Ectodermal cell (in vitro differentiated cells): ENCODE data around the gene ORC3.
"Not testable (repeated sequence)": the region's sequence is repeated elsewhere in the genome, so short reads cannot be mapped to it uniquely, and the experiment has no call there.

Experiments
- H3K27ac ChIP-seq: 2 replicates; pipeline ENCODE4 v1.7.0; 2013; ENCODE audit warnings: mild to moderate bottlenecking, low read depth, low read length; ENCODE audit not compliant: insufficient read depth, poor library complexity, severe bottlenecking
- H3K27me3 ChIP-seq: 2 replicates; pipeline ENCODE4 v1.7.0; 2013; ENCODE audit warnings: mild to moderate bottlenecking, low read length; ENCODE audit not compliant: insufficient read depth, control insufficient read depth, poor library complexity, severe bottlenecking
- H3K36me3 ChIP-seq: one replicate; pipeline ENCODE4 v1.7.0; 2013; ENCODE audit warnings: low read length; ENCODE audit not compliant: control insufficient read depth, insufficient read depth
- H3K4me1 ChIP-seq: one replicate; pipeline ENCODE4 v1.7.0; 2013; ENCODE audit warnings: low read length; ENCODE audit not compliant: control insufficient read depth, insufficient read depth
- H3K4me3 ChIP-seq: 2 replicates; pipeline ENCODE4 v1.7.0; 2013; ENCODE audit warnings: low read depth, low read length, control low read depth; ENCODE audit not compliant: insufficient read depth
- H3K9me3 ChIP-seq: 2 replicates; pipeline ENCODE4 v1.7.0; 2013; ENCODE audit warnings: mild to moderate bottlenecking, low read length, moderate library complexity; ENCODE audit not compliant: control insufficient read depth
- WGBS, 2 experiments: methylation state at CpG; one replicate each; pipeline ENCODE4 v1.1.7; 2013; ENCODE audit warnings: missing lambda C conversion rate in 2 of 2; 5-methylcytosine and 5-hydroxymethylcytosine counted together

ORC3 gene

DNA sequence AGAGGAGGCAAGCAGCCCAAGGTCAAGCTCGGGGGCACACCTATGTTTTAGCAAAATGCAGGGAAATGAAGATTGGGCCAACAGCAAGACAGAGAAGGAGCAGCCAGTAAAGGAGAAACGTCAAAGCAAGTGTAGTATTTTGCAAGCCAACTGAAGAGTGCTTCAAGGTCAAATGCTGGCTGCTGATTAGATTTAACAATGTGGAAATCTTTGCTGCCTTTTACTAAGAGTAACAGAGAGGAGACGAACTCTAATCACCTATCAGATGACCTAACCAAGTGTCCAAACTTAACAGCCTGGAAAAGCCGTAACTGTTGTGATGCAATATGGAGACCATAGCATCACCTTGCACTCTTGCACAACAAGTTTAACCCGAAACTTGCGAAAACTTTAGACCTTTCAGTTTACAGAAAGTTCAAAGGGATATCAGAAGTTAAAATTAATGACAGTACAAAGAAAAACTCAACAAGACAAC lies 81.7 kb downstream of the ORC3 start:
- Histone ChIP-seq H3K9me3 (no peaks in the 10 kb centered on the region), H3K36me3 (peaks cover 12% of the 10 kb centered on the region), H3K4me1 (peaks cover 4% of the 10 kb centered on the region), H3K4me3 (no peak overlapping the region), H3K27me3 (no peaks in the 10 kb centered on the region), H3K27ac (no peak overlapping the region)
- 90 to 93% methylated on average over 5 to 6 of the region's 6 CpGs for WGBS, 2 experiments

DNA sequence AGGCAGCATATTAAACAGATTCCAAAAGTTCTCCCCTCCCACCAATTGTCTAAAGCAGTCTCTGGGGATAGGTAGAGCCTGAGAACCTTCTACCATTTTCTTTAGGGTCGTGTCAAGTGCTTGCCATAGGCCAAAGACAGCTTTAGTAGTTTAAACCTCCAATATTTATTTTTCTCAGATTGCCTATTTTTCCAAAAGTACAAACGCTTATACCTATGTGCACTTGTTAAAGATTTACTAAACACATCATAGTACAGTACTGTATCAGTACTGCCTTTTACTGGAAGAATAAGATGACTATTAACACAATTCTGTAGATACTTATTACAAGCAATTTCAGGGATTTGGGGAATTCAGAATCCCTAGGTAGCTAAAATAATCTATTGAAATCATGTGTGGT lies 82.7 kb downstream of the ORC3 start:
- peaks cover 15% of the 10 kb centered on the region for H3K36me3 ChIP-seq
- WGBS, 2 experiments, result 93 to 98% methylated on average over 2 of the region's 2 CpGs

DNA sequence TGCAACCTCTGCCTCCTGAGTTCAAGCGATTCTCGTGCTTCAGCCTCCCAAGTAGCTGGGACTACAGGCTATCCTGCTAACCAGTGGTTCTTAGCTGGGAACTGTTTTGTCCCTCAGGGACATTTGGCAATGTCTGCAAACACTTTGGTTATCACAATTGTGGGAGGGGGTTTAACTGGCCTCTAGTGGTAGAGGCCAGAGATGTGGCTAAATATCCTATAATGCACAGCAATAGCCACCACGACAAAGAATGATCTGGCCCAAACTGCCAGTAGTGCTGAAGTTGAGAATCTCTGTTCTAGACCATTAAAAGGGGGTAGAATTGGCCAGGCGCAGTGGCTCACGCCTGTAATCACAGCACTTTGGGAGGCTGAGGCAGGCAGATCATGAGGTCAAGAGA lies 83.3 kb downstream of the ORC3 start:
- peaks cover 4% of the 10 kb centered on the region for H3K4me1 ChIP-seq
- no peak overlapping the region for H3K27ac ChIP-seq
- H3K27me3 ChIP-seq, result no peaks in the 10 kb centered on the region
- peaks cover 21% of the 10 kb centered on the region for H3K36me3 ChIP-seq
- H3K9me3 ChIP-seq, result no peaks in the 10 kb centered on the region
- H3K4me3 ChIP-seq, result no peak overlapping the region
- 91 to 95% methylated on average over 5 of the region's 5 CpGs for WGBS, 2 experiments

More for the DNA sequence above, 82.7 kb downstream of the ORC3 start:
- H3K4me1 ChIP-seq, result peaks cover 4% of the 10 kb centered on the region
- no peak overlapping the region for H3K27ac ChIP-seq
- H3K4me3 ChIP-seq, result no peak overlapping the region
- no peaks in the 10 kb centered on the region for H3K27me3 ChIP-seq
- H3K9me3 ChIP-seq, result no peaks in the 10 kb centered on the region

DNA sequence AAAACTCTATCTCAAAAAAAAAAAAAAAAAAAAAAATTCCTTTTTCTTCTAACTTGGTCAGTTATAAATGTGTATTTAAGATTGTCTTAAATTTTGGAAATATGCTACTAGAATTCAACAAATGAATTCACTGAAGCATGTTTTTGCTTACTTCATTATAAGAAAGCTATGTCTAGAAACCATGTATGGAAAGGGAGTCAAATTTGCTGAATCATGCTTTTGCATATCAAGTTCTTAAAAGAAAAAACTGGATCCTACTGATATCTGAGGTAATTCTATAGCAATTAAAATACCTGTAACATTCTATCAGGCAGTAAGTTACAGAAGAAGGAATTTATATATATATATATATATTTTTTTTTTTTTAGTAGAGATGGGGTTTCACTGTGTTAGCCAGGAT lies 84.4 kb downstream of the ORC3 start:
- H3K9me3 ChIP-seq, result no peaks in the 10 kb centered on the region
- peaks cover 4% of the 10 kb centered on the region for H3K4me1 ChIP-seq
- H3K4me3 ChIP-seq, result no peak overlapping the region
- no peak overlapping the region for H3K27ac ChIP-seq
- no peaks in the 10 kb centered on the region for H3K27me3 ChIP-seq
- peaks cover 21% of the 10 kb centered on the region for H3K36me3 ChIP-seq

DNA sequence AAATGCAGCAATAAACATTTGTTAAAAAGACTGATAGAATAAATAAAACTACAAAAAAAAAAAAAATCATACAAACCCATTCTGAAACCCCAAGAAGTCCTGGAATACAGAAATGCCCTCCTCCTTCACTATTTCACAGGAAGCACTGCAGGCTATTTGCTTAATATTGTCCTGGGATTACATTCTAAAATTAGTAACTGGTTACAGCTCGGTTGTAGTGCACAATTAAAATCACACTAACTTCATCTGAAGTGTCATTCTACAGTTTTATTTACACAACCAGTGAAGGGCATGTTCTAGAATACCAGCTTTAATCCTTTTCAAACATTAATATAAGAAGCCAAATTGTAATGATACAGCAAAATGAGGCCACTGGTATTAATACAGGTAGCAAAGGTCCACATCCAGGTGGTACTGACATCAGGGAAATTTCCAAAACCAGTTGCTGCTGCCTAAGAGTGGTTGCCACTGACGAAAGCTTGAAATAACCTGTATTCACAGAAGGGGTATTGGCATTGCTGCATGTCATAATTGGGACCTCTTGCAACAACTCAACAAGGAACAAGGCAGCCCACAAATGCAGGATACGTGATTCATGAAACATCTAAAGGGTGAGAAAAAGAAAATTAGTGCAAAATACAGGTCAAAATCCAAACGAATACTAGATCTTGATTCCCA lies 85.2 kb downstream of the ORC3 start:
- Histone ChIP-seq H3K4me1 (peaks cover 4% of the 10 kb centered on the region), H3K27ac (no peak overlapping the region), H3K27me3 (no peaks in the 10 kb centered on the region), H3K36me3 (peaks cover 18% of the 10 kb centered on the region), H3K4me3 (no peak overlapping the region), H3K9me3 (no peaks in the 10 kb centered on the region)
- WGBS, 2 experiments, result 93 to 95% methylated on average over 4 of the region's 4 CpGs

DNA sequence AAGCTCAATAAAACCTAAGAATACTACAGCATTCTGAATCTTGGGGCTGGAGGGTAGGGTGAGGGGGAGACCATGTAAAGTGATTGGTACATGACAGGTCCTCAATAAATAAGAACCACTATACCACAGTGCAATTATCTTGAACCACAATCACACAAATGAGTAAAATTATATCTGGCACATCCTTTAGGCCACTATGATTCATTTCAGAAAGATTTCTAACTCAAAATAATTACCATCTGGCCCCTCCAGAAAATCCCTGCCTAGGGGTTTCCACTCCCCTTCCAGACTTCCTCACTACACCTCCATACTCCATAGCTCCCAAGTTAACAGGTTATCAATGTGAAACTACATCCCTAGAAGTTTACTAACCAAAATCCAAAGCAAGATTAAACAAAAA lies 92.4 kb downstream of the ORC3 start:
- H3K4me1 ChIP-seq, result no peaks in the 10 kb centered on the region
- H3K9me3 ChIP-seq, result no peaks in the 10 kb centered on the region
- peaks cover 8% of the 10 kb centered on the region for H3K36me3 ChIP-seq
- H3K27ac ChIP-seq, result no peak overlapping the region
- H3K4me3 ChIP-seq, result no peak overlapping the region
- H3K27me3 ChIP-seq, result no peaks in the 10 kb centered on the region

DNA sequence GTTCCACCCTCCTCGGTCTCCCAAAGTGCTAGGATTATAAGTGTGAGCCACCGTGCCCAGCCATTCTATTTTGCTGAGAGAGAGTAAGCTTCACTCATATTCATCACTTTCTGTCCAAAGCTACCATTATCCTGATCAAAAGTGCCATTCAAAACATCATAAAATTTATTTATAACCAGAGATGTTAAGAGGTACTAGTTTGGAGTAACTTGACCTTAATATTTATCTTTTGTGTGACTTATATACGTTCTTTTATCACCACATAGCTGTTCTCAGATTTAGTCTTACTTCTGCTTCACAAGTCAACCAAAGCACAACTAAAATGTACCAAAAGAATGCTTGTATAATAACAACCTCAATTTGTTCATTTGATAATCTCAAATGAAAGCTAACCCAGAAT lies 94.0 kb downstream of the ORC3 start:
- Histone ChIP-seq H3K27ac (no peak overlapping the region), H3K27me3 (no peaks in the 10 kb centered on the region), H3K36me3 (no peaks in the 10 kb centered on the region), H3K4me3 (no peak overlapping the region), H3K4me1 (no peaks in the 10 kb centered on the region), H3K9me3 (no peaks in the 10 kb centered on the region)
- 88 to 98% methylated on average over 3 of the region's 3 CpGs for WGBS, 2 experiments

DNA sequence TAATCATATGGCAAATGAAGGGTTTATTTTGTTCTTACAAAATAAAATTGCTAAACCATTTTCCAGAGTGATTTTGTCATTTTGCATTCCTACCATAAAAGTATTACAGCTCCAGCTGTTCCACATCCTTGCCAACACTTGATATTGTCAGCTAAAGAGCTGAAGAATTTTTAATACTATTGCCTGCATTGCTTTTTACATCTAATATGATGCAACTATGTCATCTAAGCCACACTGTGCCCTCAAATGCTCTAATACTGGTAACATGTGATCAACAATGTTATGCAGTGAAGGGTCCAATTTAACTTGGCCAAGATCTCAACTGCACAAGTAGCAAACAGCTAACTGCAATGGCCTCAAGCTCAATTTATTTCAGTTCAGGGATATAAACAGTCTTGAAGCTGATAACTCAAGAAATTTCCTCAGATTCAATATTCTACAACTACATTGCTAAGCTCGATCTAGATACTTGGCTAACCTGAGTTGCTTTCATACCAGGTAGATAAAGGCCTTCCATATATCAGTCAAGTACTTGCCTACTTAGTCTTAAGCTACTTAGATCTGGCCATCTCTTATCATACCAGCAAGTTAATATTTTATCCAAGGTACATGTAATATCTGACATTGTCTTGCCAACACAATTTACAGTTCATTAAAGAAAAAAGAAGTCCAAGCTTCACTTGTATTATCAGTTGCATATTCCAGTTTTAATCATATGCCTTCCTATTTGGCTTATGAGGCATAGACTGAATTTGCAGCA lies 95.1 kb downstream of the ORC3 start:
- Histone ChIP-seq H3K27ac (no peak overlapping the region), H3K9me3 (no peaks in the 10 kb centered on the region), H3K36me3 (no peaks in the 10 kb centered on the region), H3K27me3 (no peaks in the 10 kb centered on the region), H3K4me3 (no peak overlapping the region), H3K4me1 (no peaks in the 10 kb centered on the region)
- 88 to 98% methylated on average over 1 of the region's 1 CpG for WGBS, 2 experiments

DNA sequence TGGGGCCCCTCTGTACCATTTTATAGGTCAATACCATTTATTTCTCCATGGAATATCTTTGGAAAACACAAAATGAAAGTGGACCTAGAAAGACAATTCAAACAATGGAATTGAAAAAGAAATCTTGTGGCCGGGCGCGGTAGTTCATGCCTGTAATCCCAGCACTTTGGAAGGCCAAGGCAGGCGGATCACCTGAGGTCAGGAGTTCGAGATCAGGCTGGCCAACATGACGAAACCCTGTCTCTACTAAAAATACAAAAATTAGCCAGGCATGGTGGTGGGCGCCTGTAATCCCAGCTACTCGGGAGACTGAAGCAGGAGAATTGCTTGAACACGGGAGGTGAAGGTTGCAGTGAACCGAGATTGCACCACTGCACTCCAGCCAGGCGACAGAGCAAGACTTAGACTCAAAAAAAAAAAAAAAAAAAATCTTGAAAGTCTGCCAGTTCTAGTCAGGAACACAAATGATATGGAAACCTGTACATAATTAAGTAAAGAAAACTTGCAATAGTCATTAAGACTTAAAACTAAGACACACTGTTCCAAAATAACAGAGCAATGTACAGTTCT lies 96.8 kb downstream of the ORC3 start:
- not testable (repeated sequence) for H3K4me3 ChIP-seq, H3K36me3 ChIP-seq, H3K9me3 ChIP-seq, H3K4me1 ChIP-seq, H3K27ac ChIP-seq, H3K27me3 ChIP-seq
- WGBS, 2 experiments, result 92% methylated on average over 11 of the region's 11 CpGs

DNA sequence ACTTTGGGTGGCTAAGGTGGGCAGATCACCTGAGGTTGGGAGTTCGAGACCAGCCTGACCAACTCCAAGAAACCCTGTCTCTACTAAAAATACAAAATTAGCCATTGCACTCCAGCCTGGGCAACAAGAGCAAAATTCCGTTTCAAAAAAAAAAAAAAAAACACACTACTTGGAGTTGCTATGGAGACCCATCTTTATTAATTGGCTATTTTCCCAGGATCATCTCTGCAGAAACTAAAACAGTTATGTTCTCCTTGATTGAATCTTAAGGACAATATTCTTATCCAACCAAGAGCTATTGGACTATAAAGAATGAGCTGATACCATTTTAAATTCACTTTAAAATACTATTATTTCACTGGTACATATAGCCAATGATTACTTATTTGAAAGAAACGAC lies 97.4 kb downstream of the ORC3 start:
- Histone ChIP-seq H3K4me1 (no peaks in the 10 kb centered on the region), H3K27me3 (no peaks in the 10 kb centered on the region), H3K9me3 (no peaks in the 10 kb centered on the region), H3K36me3 (no peaks in the 10 kb centered on the region), H3K4me3 (no peak overlapping the region), H3K27ac (no peak overlapping the region)
- WGBS, 2 experiments, result 91 to 92% methylated on average over 2 to 3 of the region's 3 CpGs
